DOHH2 (cell line): Measurements from ENCODE around the gene OGFOD2.
"Not testable (repeated sequence)": the region's sequence is repeated elsewhere in the genome, so short reads cannot be mapped to it uniquely, and the experiment has no call there.

Experiments used
- H3F3A ChIP-seq: fragments of 200-600 bp; sonication (generic), shearing (Covaris generic); 2 replicates; pipeline ENCODE4 v1.6.0; 2016; ENCODE audit warnings: antibody characterized with exemption, mild to moderate bottlenecking; ENCODE audit not compliant: control insufficient read depth, insufficient read depth
- H3K27ac ChIP-seq: fragments of 200-600 bp; sonication (generic); 2 replicates; pipeline ENCODE4 v1.5.1; 2014; ENCODE audit warnings: low read depth, mild to moderate bottlenecking, low read length, moderate library complexity
- H3K27me3 ChIP-seq: fragments of 200-600 bp; sonication (generic); 2 replicates; pipeline ENCODE4 v1.6.1; 2014; ENCODE audit warnings: mild to moderate bottlenecking, low read length, mixed read lengths; ENCODE audit not compliant: control insufficient read depth
- H3K36me3 ChIP-seq: fragments of 200-600 bp; sonication (generic); 2 replicates; pipeline ENCODE4 v1.6.1; 2014; ENCODE audit warnings: mild to moderate bottlenecking, low read length, moderate library complexity, mixed read lengths; ENCODE audit not compliant: control insufficient read depth
- H3K4me1 ChIP-seq: fragments of 200-600 bp; sonication (generic); 2 replicates; pipeline ENCODE4 v1.6.1; 2014; ENCODE audit warnings: mild to moderate bottlenecking, low read length, mixed read lengths; ENCODE audit not compliant: control insufficient read depth
- H3K4me2 ChIP-seq: fragments of 200-600 bp; sonication (generic); 2 replicates; pipeline ENCODE4 v1.6.0; 2014; ENCODE audit warnings: mild to moderate bottlenecking, low read length, moderate library complexity
- H3K4me3 ChIP-seq: fragments of 200-600 bp; sonication (generic); 2 replicates; pipeline ENCODE4 v1.5.1; 2014; ENCODE audit warnings: mild to moderate bottlenecking, low read length, mixed read lengths
- H3K79me2 ChIP-seq: fragments of 200-600 bp; sonication (generic); 2 replicates; pipeline ENCODE4 v1.6.1; 2014; ENCODE audit warnings: mild to moderate bottlenecking, low read length, mixed read lengths; ENCODE audit not compliant: control insufficient read depth
- H3K9me2 ChIP-seq: fragments of 200-600 bp; sonication (generic); replicated peaks from 2 replicates; pipeline ENCODE4 v1.6.1; 2014; ENCODE audit warnings: mild to moderate bottlenecking, low read length, mixed read lengths; ENCODE audit not compliant: control insufficient read depth
- H3K9me3 ChIP-seq: fragments of 200-600 bp; sonication (generic); 2 replicates; pipeline ENCODE4 v1.6.1; 2014; ENCODE audit warnings: antibody characterized with exemption, low read length, mixed read lengths; ENCODE audit not compliant: control insufficient read depth, insufficient read depth
- H4K20me1 ChIP-seq: fragments of 200-600 bp; sonication (generic); 2 replicates; pipeline ENCODE4 v1.6.0; 2014; ENCODE audit warnings: low read depth, mild to moderate bottlenecking, antibody characterized with exemption, low read length, moderate library complexity; ENCODE audit not compliant: control insufficient read depth, insufficient read depth
- CTCF ChIP-seq: fragments of 200-600 bp; sonication (generic); IDR thresholded peaks from one replicate; pipeline ENCODE4 v1.5.1; 2014; ENCODE audit warnings: antibody characterized with exemption, mild to moderate bottlenecking, low read depth, low read length; ENCODE audit not compliant: poor library complexity, severe bottlenecking
- EZH2phosphoT487 ChIP-seq: fragments of 200-600 bp; sonication (generic); IDR thresholded peaks from 2 replicates; pipeline ENCODE4 v1.6.1; 2017; ENCODE audit warnings: borderline replicate concordance, mild to moderate bottlenecking, antibody characterized with exemption, low read length, moderate library complexity, mixed read lengths

The OGFOD2 gene

GRCh38 chr12:123011701-123012100 lies 36.7 kb downstream of the OGFOD2 start:
- no peaks in the 10 kb centered on the region for H3K9me3 ChIP-seq
- no peaks in the 10 kb centered on the region for H3K4me1 ChIP-seq
- H4K20me1 ChIP-seq: no peaks in the 10 kb centered on the region
- no peaks in the 10 kb centered on the region for H3F3A ChIP-seq
- no peaks in the 10 kb centered on the region for H3K79me2 ChIP-seq
- no peak for TF ChIP-seq EZH2phosphoT487
- TF ChIP-seq CTCF: no peak
- no peak overlapping the region for H3K4me2 ChIP-seq
- no peak overlapping the region for H3K27ac ChIP-seq
- H3K9me2 ChIP-seq: no peaks in the 10 kb centered on the region
- peaks cover 7% of the 10 kb centered on the region; the same call in 1 of the 2 replicates for H3K27me3 ChIP-seq
- no peaks in the 10 kb centered on the region for H3K36me3 ChIP-seq
- no peak overlapping the region for H3K4me3 ChIP-seq

GRCh38 chr12:123013185-123014095 lies 38.4 kb downstream of the OGFOD2 start:
- H3K4me1 ChIP-seq: no peaks in the 10 kb centered on the region
- H3K9me3 ChIP-seq: no peaks in the 10 kb centered on the region
- H3F3A ChIP-seq: no peaks in the 10 kb centered on the region
- no peak overlapping the region for H3K27ac ChIP-seq
- H4K20me1 ChIP-seq: no peaks in the 10 kb centered on the region
- H3K27me3 ChIP-seq: peaks cover 7% of the 10 kb centered on the region; the same call in 1 of the 2 replicates
- no peak overlapping the region for H3K4me2 ChIP-seq
- H3K4me3 ChIP-seq: no peak overlapping the region
- no peaks in the 10 kb centered on the region for H3K9me2 ChIP-seq
- TF ChIP-seq CTCF: no peak
- no peak for TF ChIP-seq EZH2phosphoT487
- H3K79me2 ChIP-seq: no peaks in the 10 kb centered on the region
- no peaks in the 10 kb centered on the region for H3K36me3 ChIP-seq

GRCh38 chr12:123014473-123014872 lies 39.4 kb downstream of the OGFOD2 start:
- H3K36me3 ChIP-seq, H3K27ac ChIP-seq, H3K4me3 ChIP-seq, H3K9me2 ChIP-seq, H3K4me2 ChIP-seq, H3K79me2 ChIP-seq, H4K20me1 ChIP-seq, H3K9me3 ChIP-seq, H3F3A ChIP-seq, H3K4me1 ChIP-seq, H3K27me3 ChIP-seq: not testable (repeated sequence)

- peaks cover 7% of the 10 kb centered on the region; the same call in 1 of the 2 replicates for H3K27me3 ChIP-seq
- TF ChIP-seq EZH2phosphoT487 (no peak), CTCF (no peak)
- H3K4me1 ChIP-seq: no peaks in the 10 kb centered on the region
- no peak overlapping the region for H3K4me3 ChIP-seq
- no peaks in the 10 kb centered on the region for H4K20me1 ChIP-seq
- no peaks in the 10 kb centered on the region for H3K9me3 ChIP-seq
- H3K27ac ChIP-seq: no peak overlapping the region
- no peaks in the 10 kb centered on the region for H3K9me2 ChIP-seq
- H3K79me2 ChIP-seq: no peaks in the 10 kb centered on the region
- no peaks in the 10 kb centered on the region for H3K36me3 ChIP-seq
- H3K4me2 ChIP-seq: no peak overlapping the region
- H3F3A ChIP-seq: no peaks in the 10 kb centered on the region
These were observed 42.7 kb downstream of the OGFOD2 start for GRCh38 chr12:123017753-123018152.
